ENCODE results near the gene IL1R1. TPM values are rescaled to one million over a fixed set of nuclear protein-coding genes. Genes with fewer than 3 reads are reported as not detected.

Gene IL1R1
- total and polyA plus RNA-seq, 4 donors, result 14.0 to 49.3 (median 29.5) TPM

- H3K4me1 ChIP-seq (ENCODE audit: control insufficient read depth in 4 of 4, insufficient read depth in 4 of 4, low read length in 3 of 4), result peaks cover 0 to 18% (median 6%) of the 10 kb centered on the region in 4 donors
- H3K9ac ChIP-seq (ENCODE audit: low read depth in 1 of 2, low read length in 2 of 2), result no peak overlapping the region
- no peak for DNase-seq (ENCODE audit: low spot score)
- peaks cover 0 to 3% (median 0%) of the 10 kb centered on the region in 4 donors for H3K36me3 ChIP-seq (ENCODE audit: control insufficient read depth in 4 of 4, insufficient read depth in 3 of 4, low read depth in 1 of 4, low read length in 3 of 4)
- no peak for TF ChIP-seq FOXA2 (IDR thresholded peaks at IDR 0.05)
- no peak for TF ChIP-seq HNF4G (IDR thresholded peaks at IDR 0.05)
- TF ChIP-seq YY1 (IDR thresholded peaks at IDR 0.05), result no peak
- TF ChIP-seq SP1 (IDR thresholded peaks at IDR 0.05), result no peak
- no peak for TF ChIP-seq FOXA1 (IDR thresholded peaks at IDR 0.05)
- no peak for TF ChIP-seq RXRA (IDR thresholded peaks at IDR 0.05)
- no peak for TF ChIP-seq GABPA (IDR thresholded peaks at IDR 0.05 in 1 of 2, conservative IDR thresholded peaks at IDR 0.05 in 1 of 2)
- no peak for TF ChIP-seq TAF1 (conservative IDR thresholded peaks at IDR 0.05)
- no peak for TF ChIP-seq ZBTB33 (IDR thresholded peaks at IDR 0.05)
- H3K9me3 ChIP-seq (ENCODE audit: control insufficient read depth in 4 of 4, low read length in 3 of 4), result no peaks in the 10 kb centered on the region
- H3K27ac ChIP-seq (ENCODE audit: low read depth in 1 of 2, low read length in 2 of 2), result no peak overlapping the region
- H3K27me3 ChIP-seq (ENCODE audit: control insufficient read depth in 4 of 4, insufficient read depth in 4 of 4, low read length in 3 of 4), result no peaks in the 10 kb centered on the region
- H3K4me3 ChIP-seq (ENCODE audit: low read depth in 1 of 3, low read length in 3 of 3), result no peak overlapping the region
Measured at GRCh38 chr2:102130647-102130991, 11.9 kb upstream of the IL1R1 start.

GRCh38 chr2:102131564-102131963 is 11.0 kb upstream of the IL1R1 start:
- Histone ChIP-seq H3K36me3 (ENCODE audit: control insufficient read depth in 4 of 4, insufficient read depth in 3 of 4, low read depth in 1 of 4, low read length in 3 of 4) (peaks cover 0 to 3% (median 0%) of the 10 kb centered on the region in 4 donors), H3K4me1 (ENCODE audit: control insufficient read depth in 4 of 4, insufficient read depth in 4 of 4, low read length in 3 of 4) (peaks cover 0 to 18% (median 6%) of the 10 kb centered on the region in 4 donors), H3K4me3 (ENCODE audit: low read depth in 1 of 3, low read length in 3 of 3) (no peak overlapping the region), H3K27me3 (ENCODE audit: control insufficient read depth in 4 of 4, insufficient read depth in 4 of 4, low read length in 3 of 4) (no peaks in the 10 kb centered on the region), H3K27ac (ENCODE audit: low read depth in 1 of 2, low read length in 2 of 2) (no peak overlapping the region), H3K9me3 (ENCODE audit: control insufficient read depth in 4 of 4, low read length in 3 of 4) (no peaks in the 10 kb centered on the region), H3K9ac (ENCODE audit: low read depth in 1 of 2, low read length in 2 of 2) (no peak overlapping the region)
- no peak for DNase-seq (ENCODE audit: low spot score)
- TF ChIP-seq NR2F2 (IDR thresholded peaks at IDR 0.05) (no peak), FOXA1 (IDR thresholded peaks at IDR 0.05) (no peak), ZBTB33 (IDR thresholded peaks at IDR 0.05) (no peak), REST (IDR thresholded peaks at IDR 0.05) (no peak), HNF4A (conservative IDR thresholded peaks at IDR 0.05) (no peak)
- 90% methylated on average over 5 of the region's 5 CpGs for WGBS
